OCI-LY3 (cell line): Measurements from ENCODE around the gene TNPO1.

ENCODE experiments used
- CTCF ChIP-seq: fragments of 200-600, 300-600 bp; sonication (generic); IDR thresholded peaks from 2 replicates; pipeline ENCODE4 v1.5.1; 2014; ENCODE audit warnings: antibody characterized with exemption, low read length, low read depth
- EZH2phosphoT487 ChIP-seq: fragments of 200-600 bp; shearing (Covaris generic); IDR thresholded peaks from 2 replicates; pipeline ENCODE4 v1.6.1; 2018; ENCODE audit warnings: antibody characterized with exemption, mixed run types, low read depth

- TF ChIP-seq CTCF (no peak), EZH2phosphoT487 (no peak)
Observed at GRCh38 chr5:72821776-72822175, 5.3 kb downstream of the TNPO1 start.
